ENCODE data around the gene UBE2H. TPM values are rescaled to one million over a fixed set of nuclear protein-coding genes. Genes with fewer than 3 reads are reported as not detected.
"Not testable (repeated sequence)": the region's sequence is repeated elsewhere in the genome, so short reads cannot be mapped to it uniquely, and the experiment has no call there.

The UBE2H gene
- total RNA-seq, 1 experiment from 2014 or later: 42.3 TPM

DNA sequence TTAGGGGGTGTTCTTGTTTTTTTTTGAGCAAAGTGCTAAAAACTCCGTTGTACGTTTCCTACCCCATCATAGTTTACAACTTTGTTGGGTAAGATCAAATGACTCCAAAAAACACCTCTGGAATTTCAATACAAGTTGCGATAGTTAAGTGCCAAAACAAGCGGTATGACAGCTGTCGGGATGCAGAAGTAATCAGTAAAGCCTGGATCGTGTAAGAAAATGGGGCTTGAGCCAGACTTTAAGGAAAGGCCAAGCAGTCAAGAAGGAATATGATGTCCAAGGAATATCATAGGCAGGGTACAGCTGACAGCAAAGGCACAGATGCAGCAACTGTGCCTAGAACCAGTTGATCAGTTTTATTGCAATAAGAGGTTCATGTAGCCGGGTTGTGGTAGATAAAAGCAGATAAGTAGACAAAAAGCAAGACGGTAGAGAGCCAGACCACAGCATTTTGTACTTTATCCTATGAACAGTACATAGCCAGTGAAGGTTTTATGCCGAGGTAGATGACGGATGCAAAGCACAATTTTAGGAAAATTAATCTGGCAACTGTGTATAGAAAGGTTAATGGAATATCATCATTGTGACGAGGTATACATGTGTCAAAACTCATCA is 45.5 kb downstream of the UBE2H start:
- Histone ChIP-seq H3K9me3 (replicated peaks) (no peaks in the 10 kb centered on the region), H3K4me3 (no peak overlapping the region), H3K36me3 (peaks cover 12% of the 10 kb centered on the region), H3K4me1 (0 out of 2 replicates have a peak, but pooled peaks cover 7% of the 10 kb centered on the region), H3K27ac (no peak overlapping the region), H3K27me3 (no peaks in the 10 kb centered on the region)
- DNase-seq: no peak

DNA sequence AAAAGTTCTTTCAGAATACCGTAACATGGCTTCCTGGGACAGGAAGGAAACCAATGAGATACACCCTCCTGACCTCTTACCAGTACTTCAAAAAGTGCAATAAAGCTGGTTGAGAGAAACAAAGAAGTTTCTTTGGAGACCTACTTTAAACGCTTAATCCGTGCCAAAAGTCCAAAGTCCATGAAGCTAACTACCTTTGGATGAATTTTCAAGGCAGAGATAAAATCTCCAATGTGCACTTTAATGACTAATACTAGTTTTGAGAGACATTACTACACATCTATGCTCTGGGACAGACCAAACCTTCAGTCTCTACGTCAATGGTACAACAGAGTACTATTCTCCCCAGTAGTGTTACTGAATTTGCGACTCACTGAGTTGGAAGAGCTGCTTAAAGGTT is 46.1 kb downstream of the UBE2H start:
- no peak overlapping the region for H3K27ac ChIP-seq
- H3K36me3 ChIP-seq: peaks cover 12% of the 10 kb centered on the region
- DNase-seq: no peak
- H3K9me3 ChIP-seq (replicated peaks): no peaks in the 10 kb centered on the region
- 0 out of 2 replicates have a peak, but pooled peaks cover 7% of the 10 kb centered on the region for H3K4me1 ChIP-seq
- no peaks in the 10 kb centered on the region for H3K27me3 ChIP-seq
- H3K4me3 ChIP-seq: no peak overlapping the region

DNA sequence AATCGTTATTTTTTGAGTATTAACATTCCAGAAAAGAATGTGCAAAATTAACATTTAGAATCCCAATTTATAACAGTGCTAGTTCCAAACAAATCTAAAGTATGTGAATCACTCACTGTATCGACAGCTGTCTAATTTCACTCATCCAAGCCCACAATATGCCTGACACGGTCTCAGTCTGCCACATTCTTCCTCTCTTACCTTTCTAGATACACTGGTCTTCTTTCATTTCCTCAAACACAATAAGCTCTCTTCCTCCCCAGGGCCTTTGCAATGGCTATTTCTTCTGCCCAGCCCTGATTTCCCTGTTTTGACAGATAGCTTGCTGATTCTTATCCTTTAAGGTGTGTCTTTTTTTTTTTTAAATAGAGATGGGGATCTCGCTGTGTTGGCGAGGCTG is 48.8 kb downstream of the UBE2H start:
- Histone ChIP-seq H3K27ac (no peak overlapping the region), H3K4me3 (no peak overlapping the region), H3K4me1 (peaks cover 7% of the 10 kb centered on the region; the same call in 1 of the 2 replicates), H3K9me3 (replicated peaks) (no peaks in the 10 kb centered on the region), H3K27me3 (no peaks in the 10 kb centered on the region), H3K36me3 (peaks cover 10% of the 10 kb centered on the region)
- no peak for DNase-seq

DNA sequence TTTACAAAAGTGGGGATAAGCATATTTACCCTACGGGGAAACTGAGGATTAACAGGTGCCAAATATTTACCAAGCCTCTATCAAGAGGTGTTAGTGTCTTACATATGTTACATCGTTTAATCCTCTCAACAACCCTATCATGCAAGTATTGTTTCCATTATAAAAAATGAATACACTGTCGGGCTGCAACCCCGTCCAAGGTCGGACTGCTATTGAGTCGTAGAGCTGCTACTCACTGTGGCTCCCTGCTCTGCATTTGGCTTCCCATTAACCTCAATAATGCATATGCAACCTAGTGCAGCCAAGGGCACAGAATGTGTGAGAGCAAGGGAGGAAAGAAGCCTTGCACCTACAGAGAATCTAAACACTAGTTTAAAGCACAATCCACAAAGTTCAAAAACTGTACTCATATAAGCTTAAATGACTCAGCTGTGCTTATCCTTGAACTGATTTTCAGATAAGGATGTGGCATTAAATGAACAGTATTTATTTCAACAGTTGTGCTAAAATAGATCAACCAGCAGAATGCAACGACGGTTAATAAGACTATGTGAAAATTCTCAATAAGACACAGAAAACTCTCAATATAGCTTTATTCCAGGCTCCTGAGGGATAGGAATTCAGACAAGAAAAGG is 49.9 kb downstream of the UBE2H start:
- no peak for DNase-seq
- H3K27me3 ChIP-seq: no peaks in the 10 kb centered on the region
- H3K36me3 ChIP-seq: peaks cover 10% of the 10 kb centered on the region
- no peak overlapping the region for H3K27ac ChIP-seq
- no peaks in the 10 kb centered on the region for H3K9me3 ChIP-seq (replicated peaks)
- no peak overlapping the region for H3K4me3 ChIP-seq
- peaks cover 5% of the 10 kb centered on the region; the same call in 1 of the 2 replicates for H3K4me1 ChIP-seq

DNA sequence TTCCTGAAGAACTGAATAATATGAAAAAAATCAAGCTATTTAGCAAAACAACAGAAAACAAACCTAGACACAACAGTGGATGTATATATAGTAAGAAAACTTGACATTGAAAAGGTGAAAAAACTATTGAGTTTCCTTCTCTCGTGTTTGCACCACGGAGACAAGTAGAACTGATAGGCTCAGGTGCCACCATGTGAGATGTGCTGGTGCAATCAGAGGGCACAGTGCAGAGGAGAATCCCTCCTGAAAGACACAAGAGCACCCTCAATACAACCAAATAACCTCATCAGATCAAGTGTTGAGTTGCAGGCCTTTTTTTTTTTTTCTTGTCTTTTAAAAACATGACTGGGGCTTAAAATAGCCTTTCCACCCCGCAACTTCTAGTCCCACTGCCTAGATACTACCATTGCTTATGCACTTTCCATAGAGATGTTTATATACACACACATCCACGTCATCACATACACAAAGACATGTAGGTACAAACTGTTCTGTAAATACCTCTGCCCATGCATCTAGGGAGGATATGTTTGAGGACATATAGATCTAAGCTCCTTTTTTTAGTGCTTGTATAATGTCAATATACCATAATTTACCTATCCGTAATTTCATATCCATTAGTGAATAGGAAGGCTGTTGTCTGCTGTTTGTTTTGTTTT is 54.1 kb downstream of the UBE2H start:
- H3K4me3 ChIP-seq: no peak overlapping the region
- no peak overlapping the region for H3K27ac ChIP-seq
- H3K36me3 ChIP-seq: peaks cover 3% of the 10 kb centered on the region; the same call in 1 of the 2 replicates
- H3K9me3 ChIP-seq (replicated peaks): no peaks in the 10 kb centered on the region
- H3K27me3 ChIP-seq: no peaks in the 10 kb centered on the region
- H3K4me1 ChIP-seq: peaks cover 11% of the 10 kb centered on the region
- no peak for DNase-seq

DNA sequence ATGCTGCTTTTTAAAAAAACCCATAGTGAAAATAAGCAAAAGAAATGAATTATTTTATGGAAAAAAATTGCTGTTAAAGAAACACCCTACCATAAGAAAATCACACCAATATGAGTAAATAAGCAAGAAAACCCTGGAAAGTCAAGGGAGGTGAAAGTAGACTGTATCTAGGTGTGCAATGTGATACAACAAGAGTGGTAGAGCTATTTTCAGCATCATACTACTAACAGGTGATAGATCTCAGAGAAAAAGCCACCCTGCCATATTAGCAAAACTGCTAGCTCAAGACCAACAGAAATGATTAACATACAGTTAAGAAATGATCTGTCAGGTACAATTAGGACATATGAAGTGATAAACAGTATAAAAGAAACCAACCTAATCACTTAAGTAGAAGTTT is 54.8 kb downstream of the UBE2H start:
- no peak overlapping the region for H3K4me3 ChIP-seq
- H3K4me1 ChIP-seq: peaks cover 8% of the 10 kb centered on the region
- H3K27me3 ChIP-seq: no peaks in the 10 kb centered on the region
- H3K36me3 ChIP-seq: peaks cover 3% of the 10 kb centered on the region; the same call in 1 of the 2 replicates
- no peak for DNase-seq
- H3K9me3 ChIP-seq (replicated peaks): no peaks in the 10 kb centered on the region
- H3K27ac ChIP-seq: no peak overlapping the region

DNA sequence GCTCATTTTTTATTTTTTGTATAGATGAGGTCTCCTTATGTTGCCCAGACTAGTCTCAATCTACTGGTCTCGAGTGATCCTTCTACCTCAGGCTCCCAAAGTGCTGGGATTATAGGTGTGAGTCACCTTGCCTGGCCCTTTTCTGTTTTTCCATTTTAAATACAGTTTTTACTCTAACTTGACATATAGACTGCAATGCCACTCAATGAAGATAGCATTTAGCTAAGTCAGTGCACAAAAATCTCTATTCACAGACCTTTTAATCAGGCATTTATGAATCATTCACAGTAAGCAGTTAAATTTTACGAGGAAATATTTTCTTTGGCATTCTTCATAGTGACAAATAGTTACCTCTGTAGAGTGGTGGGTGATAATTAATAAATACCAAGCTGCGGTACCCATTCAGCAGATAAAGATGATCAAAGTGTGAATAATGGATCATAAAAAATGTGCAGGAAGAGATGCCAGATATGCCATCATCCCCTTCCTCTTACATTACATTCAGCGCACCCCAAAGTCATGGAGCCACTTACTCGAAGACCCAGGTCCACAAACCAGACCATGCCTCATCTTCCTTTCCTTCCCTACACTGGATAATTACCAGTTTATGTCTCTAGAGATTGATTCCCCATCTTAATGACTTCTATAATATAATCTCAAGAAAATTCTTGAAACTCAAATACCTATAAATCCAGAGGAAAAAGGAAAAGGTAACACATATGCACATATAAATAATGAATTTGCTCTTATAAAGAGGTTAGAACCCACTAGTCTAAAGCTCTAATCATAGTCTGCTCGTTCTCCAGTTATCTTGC is 56.0 kb downstream of the UBE2H start:
- Histone ChIP-seq H3K27ac (no peak overlapping the region), H3K36me3 (peaks cover 3% of the 10 kb centered on the region; the same call in 1 of the 2 replicates), H3K4me1 (peaks cover 6% of the 10 kb centered on the region), H3K4me3 (no peak overlapping the region), H3K9me3 (replicated peaks) (no peaks in the 10 kb centered on the region), H3K27me3 (no peaks in the 10 kb centered on the region)
- no peak for DNase-seq

DNA sequence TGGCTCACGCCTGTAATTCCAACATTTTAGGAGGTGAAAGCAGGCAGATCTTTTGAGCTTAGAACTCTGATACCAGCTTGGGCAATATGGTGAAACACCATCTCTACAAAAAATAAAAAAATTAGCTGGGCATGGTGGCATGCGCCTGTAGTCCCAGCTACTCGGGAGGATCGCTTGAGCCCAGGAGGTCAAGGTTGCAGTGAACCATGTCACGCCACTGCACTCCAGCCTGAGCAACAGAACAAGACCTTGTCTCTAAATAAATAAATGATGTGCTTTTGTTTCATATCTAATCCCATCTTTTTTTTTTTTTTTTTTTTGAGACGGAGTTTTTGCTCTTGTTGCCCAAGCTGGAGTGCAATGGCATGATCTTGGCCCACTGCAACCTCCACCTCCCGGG is 58.6 kb downstream of the UBE2H start:
- H3K27ac ChIP-seq: not testable (repeated sequence)

DNA sequence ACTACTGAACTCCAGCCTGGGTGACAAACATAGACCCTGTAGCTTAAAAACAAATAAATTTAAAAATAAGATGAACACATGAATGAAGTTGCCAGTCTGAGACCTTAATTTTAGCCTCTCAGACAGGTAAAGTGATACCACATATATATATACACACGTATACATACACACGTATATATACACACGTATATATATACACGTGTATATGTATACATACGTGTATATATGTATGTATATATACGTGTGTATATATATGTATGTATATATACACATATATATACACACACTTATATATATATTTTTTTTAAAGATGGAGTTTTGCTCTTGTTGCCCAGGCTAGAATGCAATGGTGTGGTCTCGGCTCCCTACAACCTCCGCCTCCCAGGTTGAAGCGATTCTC is 62.7 kb downstream of the UBE2H start:
- DNase-seq: no peak

More for the DNA sequence above, 58.6 kb downstream of the UBE2H start:
- not testable (repeated sequence) for H3K27me3 ChIP-seq; H3K36me3 ChIP-seq; H3K4me3 ChIP-seq; H3K9me3 ChIP-seq (replicated peaks); DNase-seq; H3K4me1 ChIP-seq

DNA sequence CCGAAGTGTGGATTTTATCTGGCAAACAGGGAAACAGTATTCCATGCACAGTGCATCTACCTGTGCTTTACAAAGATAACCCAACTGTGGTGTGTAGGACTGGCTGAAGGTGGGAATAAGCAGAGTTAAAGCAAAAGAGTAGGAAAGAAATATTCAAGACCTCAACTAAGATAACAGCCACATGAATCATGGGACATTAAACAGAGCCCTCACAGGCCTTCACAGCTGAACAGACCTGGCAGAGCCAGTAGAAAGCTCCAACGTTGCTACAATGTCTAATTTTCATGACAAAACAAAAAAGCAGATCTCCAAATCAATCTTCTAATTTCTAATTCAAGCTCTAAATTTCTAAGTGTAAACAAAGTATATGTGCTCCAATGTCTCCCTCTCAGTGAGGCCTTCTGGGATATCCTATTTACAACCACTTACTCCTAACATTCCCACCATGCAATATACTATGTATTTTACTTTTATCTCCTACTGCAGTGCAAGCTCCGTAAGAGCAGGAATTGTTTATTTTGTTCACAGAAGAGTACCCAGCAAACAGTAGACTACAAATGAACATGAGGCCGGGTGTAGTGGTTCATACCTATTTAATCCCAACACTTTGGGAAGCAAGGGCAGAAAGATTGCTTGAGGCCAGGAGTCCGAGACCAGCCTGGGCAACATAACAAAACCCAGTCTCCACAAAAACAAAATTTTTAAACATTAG is 63.5 kb downstream of the UBE2H start:
- Histone ChIP-seq H3K27ac (no peak overlapping the region), H3K9me3 (replicated peaks) (no peaks in the 10 kb centered on the region), H3K4me1 (no peaks in the 10 kb centered on the region), H3K4me3 (no peak overlapping the region), H3K36me3 (no peaks in the 10 kb centered on the region), H3K27me3 (no peaks in the 10 kb centered on the region)
- no peak for DNase-seq

More for the DNA sequence above, 62.7 kb downstream of the UBE2H start:
- no peaks in the 10 kb centered on the region for H3K27me3 ChIP-seq
- no peak overlapping the region for H3K27ac ChIP-seq
- H3K4me3 ChIP-seq: no peak overlapping the region
- H3K4me1 ChIP-seq: peaks cover 5% of the 10 kb centered on the region
- no peaks in the 10 kb centered on the region for H3K9me3 ChIP-seq (replicated peaks)
- H3K36me3 ChIP-seq: 0 out of 2 replicates have a peak, but pooled peaks cover 3% of the 10 kb centered on the region

DNA sequence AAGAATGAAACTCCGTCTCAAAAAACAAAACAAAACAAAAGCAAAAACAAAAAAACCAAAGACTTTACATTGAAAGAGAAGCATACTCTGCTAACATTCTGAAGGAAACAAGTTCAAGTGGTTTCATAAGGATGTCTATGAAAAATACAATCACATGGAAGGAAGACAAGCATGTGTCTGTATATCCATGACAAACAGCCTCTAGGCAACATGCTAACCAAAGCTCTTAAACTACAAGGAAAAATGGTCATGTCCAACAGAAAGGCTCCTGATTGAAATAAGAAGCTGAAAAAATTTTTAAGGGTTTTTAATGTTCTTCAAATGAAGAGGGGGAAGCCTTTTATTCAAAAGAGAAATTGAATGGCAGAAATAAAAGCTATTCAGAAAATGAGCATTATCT is 64.9 kb downstream of the UBE2H start:
- no peak overlapping the region for H3K27ac ChIP-seq
- H3K27me3 ChIP-seq: no peaks in the 10 kb centered on the region
- no peaks in the 10 kb centered on the region for H3K36me3 ChIP-seq
- H3K9me3 ChIP-seq (replicated peaks): no peaks in the 10 kb centered on the region
- H3K4me1 ChIP-seq: no peaks in the 10 kb centered on the region
- no peak overlapping the region for H3K4me3 ChIP-seq
- no peak for DNase-seq

DNA sequence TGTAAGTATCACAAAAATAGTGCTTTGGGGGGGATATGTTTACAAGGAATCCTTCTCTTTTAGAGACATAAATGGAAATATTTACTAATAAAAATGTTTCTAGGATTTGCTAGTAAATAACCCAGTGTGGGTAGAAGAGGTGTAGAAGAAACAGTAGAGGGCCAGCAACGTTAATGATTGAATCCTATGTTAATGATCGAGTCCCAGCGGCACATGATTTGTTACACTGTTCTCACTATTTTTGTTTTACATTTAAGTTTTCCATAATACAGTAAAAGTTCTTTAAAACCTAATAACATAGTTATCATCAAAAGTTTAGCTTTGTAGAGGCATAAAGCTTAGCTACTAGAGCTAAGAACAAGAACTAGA is 66.0 kb downstream of the UBE2H start:
- H3K36me3 ChIP-seq: no peaks in the 10 kb centered on the region
- H3K27ac ChIP-seq: no peak overlapping the region
- no peak overlapping the region for H3K4me3 ChIP-seq
- H3K27me3 ChIP-seq: no peaks in the 10 kb centered on the region
- no peaks in the 10 kb centered on the region for H3K4me1 ChIP-seq
- no peaks in the 10 kb centered on the region for H3K9me3 ChIP-seq (replicated peaks)
- no peak for DNase-seq

DNA sequence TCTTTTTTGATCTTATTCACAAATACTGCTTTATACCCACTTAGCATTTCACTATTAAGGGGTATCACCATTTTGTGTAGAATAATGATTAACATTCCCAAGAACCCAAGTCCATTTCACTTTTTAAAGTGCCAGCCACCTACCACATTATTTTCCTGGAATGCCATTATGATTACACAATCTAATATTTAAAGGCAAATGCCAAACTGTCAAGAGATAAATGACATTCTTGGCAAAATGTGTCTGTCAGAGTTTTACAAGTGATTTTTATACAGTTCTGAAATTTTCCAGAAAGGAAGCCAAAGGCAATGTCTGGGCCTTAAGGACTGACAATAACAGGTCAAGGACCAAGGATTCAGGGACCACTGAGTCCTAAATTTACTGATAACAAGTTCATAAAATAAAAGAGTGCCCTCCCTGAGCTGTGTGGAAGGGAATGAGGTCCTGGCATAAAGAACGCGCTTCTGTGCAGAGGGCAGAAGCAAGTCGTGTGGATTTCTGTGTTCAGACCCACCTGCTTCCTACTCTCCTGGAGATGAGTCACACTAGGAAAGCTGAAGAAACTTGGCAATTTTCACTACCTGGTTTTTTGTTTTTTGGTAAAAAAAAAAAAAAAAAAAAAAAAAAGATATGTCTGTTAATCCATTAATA is 66.5 kb downstream of the UBE2H start:
- no peak for DNase-seq
- H3K4me1 ChIP-seq: no peaks in the 10 kb centered on the region
- no peaks in the 10 kb centered on the region for H3K9me3 ChIP-seq (replicated peaks)
- H3K4me3 ChIP-seq: no peak overlapping the region
- H3K36me3 ChIP-seq: no peaks in the 10 kb centered on the region
- H3K27ac ChIP-seq: no peak overlapping the region
- no peaks in the 10 kb centered on the region for H3K27me3 ChIP-seq

DNA sequence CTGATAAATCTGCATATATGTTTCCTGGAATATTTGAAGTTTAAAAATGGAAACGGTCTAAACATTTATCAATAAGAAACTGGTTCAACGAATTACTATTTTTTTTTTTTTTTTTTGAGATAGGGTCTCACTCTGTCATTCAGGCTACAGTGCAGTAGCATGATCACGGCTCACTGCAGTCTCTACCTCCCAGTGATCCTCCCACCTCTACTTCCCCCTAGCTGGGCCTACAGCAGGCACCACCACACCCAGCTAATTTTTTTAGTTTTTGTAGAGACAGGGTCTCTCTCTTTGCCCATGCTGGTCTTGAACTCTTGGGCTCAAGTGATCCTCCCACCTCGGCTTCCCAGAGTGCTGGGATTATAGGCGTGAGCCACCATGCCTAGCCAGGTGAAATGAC is 68.3 kb downstream of the UBE2H start:
- no peak for DNase-seq

More for the DNA sequence above, 68.3 kb downstream of the UBE2H start:
- H3K27me3 ChIP-seq: no peaks in the 10 kb centered on the region
- H3K4me1 ChIP-seq: no peaks in the 10 kb centered on the region
- H3K27ac ChIP-seq: no peak overlapping the region
- H3K36me3 ChIP-seq: no peaks in the 10 kb centered on the region
- H3K4me3 ChIP-seq: no peak overlapping the region
- no peaks in the 10 kb centered on the region for H3K9me3 ChIP-seq (replicated peaks)

All from SJCRH30 (cell line).